Peyer's patch (tissue), 4 donors: ENCODE data around the gene PALD1.

Source experiments
- CTCF ChIP-seq, 6 experiments: fragments of 450-650 bp in 4 of 6; fragments of 200-600 bp in 2 of 6; sonication (generic) in 1 of 6; IDR thresholded peaks; one replicate each; pipeline ENCODE4 v1.5.1; 2017 to 2019; ENCODE audit warnings: antibody characterized with exemption in 6 of 6, mild to moderate bottlenecking in 3 of 6, moderate library complexity in 1 of 6
- POLR2A ChIP-seq, 2 donors: fragments of 450-650 bp; IDR thresholded peaks; one replicate each; pipeline ENCODE4 v1.5.1; 2017; ENCODE audit warnings: antibody characterized with exemption in 2 of 2, mild to moderate bottlenecking in 2 of 2, moderate library complexity in 2 of 2

GRCh38 chr10:70493660-70494234 lies 15.2 kb downstream of the PALD1 start:
- TF ChIP-seq CTCF (IDR thresholded peaks at IDR 0.05) (no peak), POLR2A (IDR thresholded peaks at IDR 0.05) (no peak)
